CD14-positive monocyte (primary cell): Measurements from ENCODE around the gene GRM2. TPM values are rescaled to one million over a fixed set of nuclear protein-coding genes. Genes with fewer than 3 reads are reported as not detected.

Experiments
- DNase-seq, 3 donors: peaks; one replicate each; pipeline ENCODE4 v3.0.0-alpha.2; 2011 to 2022
- H2AFZ ChIP-seq: 2 replicates; pipeline ENCODE4 v1.6.0; 2012; ENCODE audit warnings: mild to moderate bottlenecking, low read depth, low read length, inconsistent platforms; ENCODE audit not compliant: insufficient read depth, poor library complexity, severe bottlenecking
- H3K27ac ChIP-seq, 2 donors: 1 replicate in 1 of 2; 2 replicates in 1 of 2; pipeline ENCODE4 v1.5.1; 2012 to 2013; ENCODE audit warnings: low read length in 2 of 2, control low read depth in 1 of 2, inconsistent platforms in 1 of 2, low read depth in 1 of 2, mild to moderate bottlenecking in 1 of 2
- H3K27me3 ChIP-seq, 2 donors: one replicate each; pipeline versions ENCODE4 v1.6.0 to v1.6.1; 2011 to 2013; ENCODE audit warnings: low read length in 2 of 2; ENCODE audit not compliant: control insufficient read depth in 2 of 2, insufficient read depth in 2 of 2
- H3K36me3 ChIP-seq, 2 donors: replicated peaks in 1 of 2; 1 replicate in 1 of 2; 2 replicates in 1 of 2; pipeline versions ENCODE4 v1.5.1 to v1.6.1; 2012 to 2013; ENCODE audit warnings: low read length in 2 of 2, control low read depth in 1 of 2, inconsistent platforms in 1 of 2, mild to moderate bottlenecking in 1 of 2; ENCODE audit not compliant: insufficient read depth in 2 of 2, control insufficient read depth in 1 of 2
- H3K4me1 ChIP-seq, 2 donors: 1 replicate in 1 of 2; 2 replicates in 1 of 2; pipeline versions ENCODE4 v1.5.1 to v1.6.1; 2012 to 2013; ENCODE audit warnings: low read length in 2 of 2, control low read depth in 1 of 2, inconsistent platforms in 1 of 2, mild to moderate bottlenecking in 1 of 2, moderate library complexity in 1 of 2; ENCODE audit not compliant: insufficient read depth in 2 of 2, control insufficient read depth in 1 of 2
- H3K4me2 ChIP-seq: replicated peaks from 2 replicates; pipeline ENCODE3; 2012; ENCODE audit warnings: low read length, moderate library complexity, mild to moderate bottlenecking; ENCODE audit not compliant: poor library complexity, severe bottlenecking; ENCODE audit errors: extremely low read depth
- H3K4me3 ChIP-seq, 3 experiments: fragments of 200-600 bp in 1 of 3; sonication (generic) in 1 of 3; replicated peaks in 1 of 3; 1 replicate in 2 of 3; 2 replicates in 1 of 3; pipeline ENCODE4 v1.5.1; 2011 to 2013; ENCODE audit warnings: low read length in 3 of 3, mild to moderate bottlenecking in 3 of 3, control low read depth in 2 of 3, low read depth in 2 of 3, inconsistent platforms in 1 of 3, moderate library complexity in 1 of 3
- H3K79me2 ChIP-seq: 2 replicates; pipeline ENCODE4 v1.6.0; 2012; ENCODE audit warnings: mild to moderate bottlenecking, control low read depth, inconsistent platforms, low read length, moderate library complexity; ENCODE audit not compliant: insufficient read depth
- H3K9ac ChIP-seq: 2 replicates; pipeline ENCODE4 v1.6.0; 2017; ENCODE audit warnings: low read length, mild to moderate bottlenecking; ENCODE audit not compliant: insufficient read depth, poor library complexity, severe bottlenecking
- H3K9me3 ChIP-seq, 2 donors: replicated peaks in 1 of 2; 1 replicate in 1 of 2; 2 replicates in 1 of 2; pipeline versions ENCODE4 v1.5.1 to v1.6.1; 2012 to 2013; ENCODE audit warnings: low read length in 2 of 2, control low read depth in 1 of 2; ENCODE audit not compliant: control insufficient read depth in 1 of 2, insufficient read depth in 1 of 2
- H4K20me1 ChIP-seq: 2 replicates; pipeline ENCODE4 v1.6.0; 2012; ENCODE audit warnings: mild to moderate bottlenecking, low read length, control low read depth, moderate library complexity; ENCODE audit not compliant: insufficient read depth
- H3K27ac Mint-ChIP-seq, 7 donors: one replicate each; pipeline ENCODE4 v1.8.0; 2020; ENCODE audit warnings: mild to moderate bottlenecking in 7 of 7, mixed read lengths in 7 of 7, moderate library complexity in 6 of 7, inconsistent platforms in 2 of 7
- H3K27me3 Mint-ChIP-seq, 3 donors: one replicate each; pipeline ENCODE4 v1.8.0; 2021 to 2022; ENCODE audit warnings: low read depth in 3 of 3, mild to moderate bottlenecking in 3 of 3, mixed read lengths in 3 of 3, moderate library complexity in 3 of 3, inconsistent platforms in 1 of 3
- H3K36me3 Mint-ChIP-seq, 2 donors: one replicate each; pipeline ENCODE4 v1.8.0; 2020; ENCODE audit warnings: mixed read lengths in 2 of 2, inconsistent platforms in 1 of 2, mild to moderate bottlenecking in 1 of 2
- H3K4me1 Mint-ChIP-seq: one replicate; pipeline ENCODE4 v1.8.0; 2020; ENCODE audit warnings: mild to moderate bottlenecking, mixed read lengths
- H3K4me3 Mint-ChIP-seq, 2 donors: one replicate each; pipeline ENCODE4 v1.8.0; 2020; ENCODE audit warnings: mild to moderate bottlenecking in 2 of 2, mixed read lengths in 2 of 2, moderate library complexity in 1 of 2
- H3K9me3 Mint-ChIP-seq, 7 donors: one replicate each; pipeline ENCODE4 v1.8.0; 2020 to 2022; ENCODE audit warnings: mixed read lengths in 7 of 7, mild to moderate bottlenecking in 6 of 7, moderate library complexity in 6 of 7, inconsistent platforms in 2 of 7
- CTCF ChIP-seq: fragments of 200-600 bp; IDR thresholded peaks from one replicate; pipeline ENCODE4 v1.8.0; 2022; ENCODE audit warnings: antibody characterized with exemption, mild to moderate bottlenecking
- WGBS: methylation state at CpG from one replicate; pipeline ENCODE4 v1.1.5; 2013; ENCODE audit warnings: missing lambda C conversion rate; ENCODE audit not compliant: insufficient coverage; 5-methylcytosine and 5-hydroxymethylcytosine counted together
- intact Hi-C, 2 donors: fragments of 100-400 bp; cut with micrococcal nuclease; formaldehyde crosslinking; loops; one replicate each; pipeline versions ENCODE4 v1.15.0 to v1.15.1; 2023
- polyA plus RNA-seq, 3 donors: library from polyadenylated mRNA; depleted of rRNA in 1 of 3; unstranded in 2 of 3; stranded (reverse) in 1 of 3; fragments of 300-500 nt in 2 of 3; fragments of >200 nt in 1 of 3; fragmentation: Illumina TruSeq in 2 of 3; gene quantifications; 1 replicate in 2 of 3; 2 replicates in 1 of 3; pipeline ENCODE4 v1.2.3, GENCODE V29; 2012 to 2021

Gene GRM2
- polyA plus RNA-seq, 3 donors, result 0.72 TPM; not detected in 2

- no peaks in the 10 kb centered on the region for H3K4me1 ChIP-seq
- Mint-ChIP-seq H3K4me1 (no peaks in the 10 kb centered on the region), H3K4me3 (no peak overlapping the region), H3K9me3 (peaks cover 0 to 7% (median 0%) of the 10 kb centered on the region in 7 donors), H3K36me3 (peaks cover 9% of the 10 kb centered on the region in 2 donors), H3K27me3 (peaks cover 8 to 18% (median 12%) of the 10 kb centered on the region in 3 donors), H3K27ac (no peak overlapping the region)
- no peak for TF ChIP-seq CTCF
- H2AFZ ChIP-seq, result no peak overlapping the region
- H3K4me2 ChIP-seq, result no peak overlapping the region
- no peaks in the 10 kb centered on the region for H3K9me3 ChIP-seq
- H3K79me2 ChIP-seq, result no peaks in the 10 kb centered on the region
- H3K27ac ChIP-seq, result no peak overlapping the region
- peaks cover 0 to 8% of the 10 kb centered on the region in 2 donors for H3K27me3 ChIP-seq
- H3K36me3 ChIP-seq, result peaks cover under 1 to 5% of the 10 kb centered on the region in 2 donors
- WGBS, result 95% methylated on average over 9 of the region's 10 CpGs
- no peak overlapping the region for H3K4me3 ChIP-seq
- no peak overlapping the region for H3K9ac ChIP-seq
- H4K20me1 ChIP-seq, result peaks cover 7% of the 10 kb centered on the region
- intact Hi-C loops, result no loop called here
- DNase-seq, result no peak
These were observed 3.9 kb downstream of the GRM2 start for GRCh38 chr3:51710631-51711351.

GRCh38 chr3:51711352-51712037, 4.6 kb downstream of the GRM2 start:
- Mint-ChIP-seq H3K4me3 (no peak overlapping the region), H3K27me3 (peaks cover 8 to 13% (median 10%) of the 10 kb centered on the region in 3 donors), H3K4me1 (no peaks in the 10 kb centered on the region), H3K9me3 (peaks cover 0 to 7% (median 0%) of the 10 kb centered on the region in 7 donors), H3K36me3 (peaks cover 2 to 3% of the 10 kb centered on the region in 2 donors), H3K27ac (peak overlapping the region in 1 of 7 donors; percentile 43)
- Histone ChIP-seq H3K9me3 (no peaks in the 10 kb centered on the region), H3K27me3 (peaks cover 0 to 8% of the 10 kb centered on the region in 2 donors), H3K36me3 (no peaks in the 10 kb centered on the region), H3K79me2 (no peaks in the 10 kb centered on the region), H3K27ac (no peak overlapping the region), H3K4me1 (no peaks in the 10 kb centered on the region), H3K4me3 (no peak overlapping the region), H2AFZ (no peak overlapping the region), H3K4me2 (no peak overlapping the region), H3K9ac (no peak overlapping the region), H4K20me1 (peaks cover under 1% of the 10 kb centered on the region)
- 92% methylated on average over 6 of the region's 8 CpGs for WGBS
- no peak for DNase-seq
- no peak for TF ChIP-seq CTCF
- intact Hi-C loops, result no loop called here
